GM18870 (cell line): ENCODE results near the gene CD86.
"Not testable (repeated sequence)": the region's sequence is repeated elsewhere in the genome, so short reads cannot be mapped to it uniquely, and the experiment has no call there.

Experiments
- ATAC-seq: cut with Tn5 transposase; IDR thresholded peaks from one replicate; pipeline ENCODE4 v1.9.1; 2021; ENCODE audit warnings: moderate library complexity; ENCODE audit not compliant: unreplicated experiment

The CD86 gene

DNA sequence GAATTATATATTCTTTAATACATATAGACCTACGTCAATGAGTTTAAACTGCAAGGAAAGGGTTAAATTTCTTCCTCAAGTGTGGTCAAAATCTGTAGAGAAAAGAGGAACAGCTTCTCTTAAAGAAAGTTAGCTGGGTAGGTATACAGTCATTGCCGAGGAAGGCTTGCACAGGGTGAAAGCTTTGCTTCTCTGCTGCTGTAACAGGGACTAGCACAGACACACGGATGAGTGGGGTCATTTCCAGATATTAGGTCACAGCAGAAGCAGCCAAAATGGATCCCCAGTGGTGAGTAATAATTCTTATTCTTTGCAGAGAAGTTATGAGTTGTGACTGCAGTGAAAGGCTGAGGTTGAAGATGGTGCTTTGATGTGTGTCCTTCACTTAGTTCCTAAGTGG, at the start of gene CD86:
TSS of gene CD86 (plus strand) at position 148 of the 400 bp plus-strand sequence. CDS start at position 276, 128 bp downstream.
- ATAC-seq: peak; percentile 95

DNA sequence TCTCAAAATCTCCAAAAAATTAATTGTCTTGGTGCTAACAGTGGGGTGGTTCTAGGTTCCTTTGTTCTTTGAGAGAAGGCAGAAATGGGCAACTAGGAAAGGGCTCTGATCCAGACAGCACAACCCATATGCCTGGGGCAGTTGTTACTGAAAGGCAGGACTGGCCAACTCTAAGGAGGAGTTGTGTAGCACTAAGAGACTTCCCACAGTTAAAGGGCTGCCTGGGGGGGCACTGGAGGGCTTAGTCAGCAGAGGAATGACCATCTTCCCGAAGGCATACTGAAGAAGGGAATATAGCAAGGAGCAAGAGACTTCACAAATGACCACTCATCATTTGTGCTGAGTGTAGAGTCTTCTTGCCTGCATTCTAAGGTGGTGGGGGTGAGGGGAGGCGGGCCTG, 48.9 kb upstream of the CD86 start:
- no peak for ATAC-seq

DNA sequence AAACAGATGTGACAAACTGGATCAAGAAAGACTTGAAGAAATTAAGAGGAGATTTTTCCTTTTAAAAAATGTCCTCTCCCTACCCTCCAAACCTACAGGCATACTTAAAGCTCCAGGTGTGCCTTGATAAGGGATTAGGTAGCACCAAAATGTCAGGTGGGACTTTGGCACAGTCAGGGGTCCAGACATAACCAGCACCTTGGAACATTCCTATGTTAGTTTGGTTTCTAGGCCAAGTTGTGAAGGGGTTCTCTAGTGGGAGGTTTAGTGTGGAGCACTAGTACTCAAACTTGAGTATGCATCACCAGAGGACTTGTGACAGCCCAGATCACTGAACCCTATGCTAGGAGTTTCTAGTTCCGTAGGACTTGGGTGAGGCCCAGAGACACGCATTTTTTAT, 47.0 kb upstream of the CD86 start:
- no peak for ATAC-seq

- ATAC-seq: no peak
Observed at GRCh38 chr3:122010506-122010905, 44.7 kb upstream of the CD86 start.

GRCh38 chr3:122011396-122011795, 43.8 kb upstream of the CD86 start:
- no peak for ATAC-seq

GRCh38 chr3:122012821-122013220, 42.3 kb upstream of the CD86 start:
- no peak for ATAC-seq

DNA sequence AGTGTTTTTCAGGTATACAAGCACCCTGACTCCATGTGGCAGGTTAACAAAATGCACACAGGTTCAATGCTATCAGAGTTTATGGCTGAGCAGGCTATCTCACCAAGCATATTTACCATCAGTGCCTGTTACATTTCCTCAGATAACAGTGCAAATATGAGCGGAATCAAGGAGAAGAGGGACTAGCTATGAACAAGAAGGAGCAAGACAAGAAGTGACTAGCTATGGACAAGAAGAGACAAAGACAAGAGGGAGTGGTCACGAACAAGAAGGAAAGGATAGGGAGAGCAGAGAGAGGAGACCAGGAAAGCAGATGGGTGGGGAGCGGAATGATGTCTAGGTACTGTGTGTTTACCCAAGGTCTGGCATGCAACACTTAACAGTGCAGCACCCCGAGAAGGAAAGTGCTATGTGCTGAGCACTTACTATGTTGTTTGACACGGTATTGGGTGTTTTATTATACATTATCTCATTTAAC, 41.7 kb upstream of the CD86 start:
- ATAC-seq: no peak

GRCh38 chr3:122014741-122015140, 40.4 kb upstream of the CD86 start:
- ATAC-seq: peak; percentile 86

DNA sequence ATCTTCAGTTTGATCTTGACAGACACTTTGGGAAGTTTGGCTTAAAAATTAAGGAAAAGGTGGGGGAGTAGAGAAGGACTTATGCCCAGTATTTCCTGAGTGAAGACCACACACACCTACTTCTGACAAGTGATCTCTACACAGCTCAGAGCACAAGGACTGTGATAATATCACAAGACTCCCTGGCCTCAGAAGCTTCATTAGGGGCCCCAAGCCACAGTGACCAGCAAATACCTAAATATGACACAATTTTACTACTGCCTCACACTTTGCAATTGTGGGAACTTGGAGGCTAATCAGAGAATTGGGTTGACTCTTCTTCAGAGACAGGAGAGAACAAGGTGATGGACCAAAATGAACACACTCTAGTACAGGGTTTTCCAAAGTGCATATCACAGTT, 35.7 kb upstream of the CD86 start:
- no peak for ATAC-seq

GRCh38 chr3:122021037-122021436, 34.1 kb upstream of the CD86 start:
- no peak for ATAC-seq

GRCh38 chr3:122021811-122022401, 33.3 kb upstream of the CD86 start, which contains the start of gene ILDR1:
Gene ILDR1, minus strand, starts transcription at chr3:122022247. Its CDS starts 170 bp downstream, at chr3:122022077.
- ATAC-seq: no peak

DNA sequence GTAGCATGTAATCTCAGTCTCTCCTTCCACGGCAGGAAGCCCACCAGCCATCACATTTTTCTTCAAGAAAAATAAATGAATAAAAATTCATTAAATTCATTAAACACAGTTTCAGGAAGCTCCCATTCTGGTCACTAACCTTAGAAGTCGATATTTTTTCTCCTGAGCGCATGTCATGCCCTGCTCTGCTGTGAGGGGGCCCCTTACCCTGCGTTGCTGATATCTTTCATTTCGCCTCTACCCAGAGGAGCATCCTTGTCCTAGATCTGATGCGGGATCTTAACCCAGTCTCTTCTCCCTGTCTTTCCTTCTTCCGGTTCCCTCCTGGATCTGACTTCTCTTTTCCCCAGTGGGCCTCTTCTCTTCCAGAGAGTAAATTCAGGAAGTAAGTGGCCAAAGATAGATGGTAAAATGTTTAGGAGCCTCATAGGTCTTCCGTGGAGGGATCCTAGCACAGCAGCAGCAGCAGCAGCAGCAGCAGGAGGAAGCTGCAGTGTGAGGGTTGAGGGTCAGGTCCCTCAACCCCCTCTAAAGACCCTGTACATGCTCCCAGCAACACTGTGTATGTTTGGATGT, 31.7 kb upstream of the CD86 start:
- ATAC-seq: no peak

DNA sequence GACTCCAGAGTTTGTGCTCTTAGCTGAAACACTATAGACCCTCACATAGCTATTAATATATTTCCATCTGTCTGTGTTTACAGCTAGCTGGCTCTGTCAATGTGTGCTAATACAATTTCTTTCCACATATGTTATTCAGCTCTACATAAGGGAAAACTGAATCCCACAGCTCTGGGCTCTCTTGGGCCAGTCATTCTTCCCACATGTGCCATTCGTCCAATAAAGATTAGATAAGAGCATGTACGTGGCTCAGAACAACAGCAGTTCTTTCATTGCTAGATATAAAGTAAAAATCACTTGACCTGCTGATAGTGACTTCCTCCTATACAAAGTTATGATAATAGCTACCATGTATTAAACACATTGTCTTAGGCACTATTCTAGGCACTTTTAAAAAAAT, 30.4 kb upstream of the CD86 start:
- no peak for ATAC-seq

- ATAC-seq: peak; percentile 89
Observed at GRCh38 chr3:122025296-122025695, 29.9 kb upstream of the CD86 start.

- ATAC-seq: peak; percentile 51
Observed at GRCh38 chr3:122030381-122031122, 24.6 kb upstream of the CD86 start.

- ATAC-seq: peak; percentile 46
Observed at GRCh38 chr3:122031123-122031468, 24.1 kb upstream of the CD86 start.

DNA sequence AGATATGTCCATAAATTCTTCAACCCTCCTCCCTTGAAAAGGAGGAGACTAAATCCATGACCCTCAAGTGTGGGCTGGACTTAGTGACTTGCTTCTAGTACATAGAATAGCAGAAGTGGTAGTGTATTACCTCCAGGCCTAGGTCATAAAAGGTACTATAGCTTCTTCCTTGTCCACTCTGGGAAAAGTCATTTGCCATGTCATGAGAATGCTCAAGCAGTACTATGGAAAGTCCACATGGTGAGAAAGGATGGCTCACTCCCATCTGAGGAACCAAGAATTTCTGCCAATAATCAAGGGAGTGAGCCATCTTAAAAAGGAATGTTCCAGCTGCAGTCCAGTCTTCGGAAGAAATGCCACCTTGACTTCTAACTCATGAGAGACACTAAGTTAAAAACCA, 22.6 kb upstream of the CD86 start:
- no peak for ATAC-seq

DNA sequence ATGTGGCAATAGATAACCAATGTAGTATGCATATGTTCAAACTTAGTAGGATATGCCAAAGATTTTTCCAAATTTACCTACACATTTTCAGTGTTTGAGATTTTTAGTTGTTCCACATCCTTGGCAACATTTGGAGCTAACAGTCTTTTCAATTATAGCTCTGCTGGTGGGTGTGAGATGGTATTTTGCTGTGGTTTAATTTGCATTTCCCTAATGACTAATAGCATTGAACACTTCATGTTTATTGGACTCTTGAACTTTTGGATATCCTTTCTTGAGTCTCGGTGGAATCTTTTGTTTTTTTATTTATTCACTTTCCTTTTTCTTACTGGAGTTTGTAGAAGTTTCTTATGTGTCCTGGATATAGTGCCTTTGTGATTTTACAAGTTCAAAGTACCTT, 22.1 kb upstream of the CD86 start:
- no peak for ATAC-seq

DNA sequence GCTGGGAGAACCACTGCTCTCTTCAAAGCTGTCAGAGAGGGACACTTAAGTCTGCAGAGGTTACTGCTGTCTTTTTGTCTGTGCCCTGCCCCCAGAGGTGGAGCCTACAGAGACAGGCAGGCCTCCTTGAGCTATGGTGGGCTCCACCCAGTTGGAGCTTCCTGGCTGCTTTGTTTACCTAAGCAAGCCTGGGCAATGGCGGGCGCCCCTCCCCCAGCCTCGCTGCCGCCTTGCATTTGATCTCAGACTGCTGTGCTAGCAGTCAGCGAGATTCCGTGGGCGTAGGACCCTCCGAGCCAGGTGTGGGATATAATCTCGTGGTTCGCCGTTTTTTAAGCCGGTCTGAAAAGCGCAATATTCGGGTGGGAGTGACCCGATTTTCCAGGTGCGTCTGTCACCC, 7.9 kb upstream of the CD86 start:
- ATAC-seq: not testable (repeated sequence)

DNA sequence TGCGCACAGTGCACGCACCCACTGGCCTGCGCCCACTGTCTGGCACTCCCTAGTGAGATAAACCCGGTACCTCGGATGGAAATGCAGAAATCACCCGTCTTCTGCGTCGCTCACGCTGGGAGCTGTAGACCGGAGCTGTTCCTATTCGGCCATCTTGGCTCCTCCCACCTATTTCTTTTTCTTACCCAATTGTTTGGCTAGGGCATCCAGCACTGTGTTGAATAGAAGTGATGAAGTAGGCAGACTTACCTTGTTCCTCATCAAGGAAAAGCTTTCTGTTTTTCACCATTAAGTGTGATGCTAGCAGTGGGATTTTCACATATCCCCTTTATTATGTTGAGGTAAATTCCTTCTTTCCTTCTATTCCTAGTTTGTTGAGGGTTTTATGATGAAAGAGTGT, 7.4 kb upstream of the CD86 start:
- not testable (repeated sequence) for ATAC-seq

DNA sequence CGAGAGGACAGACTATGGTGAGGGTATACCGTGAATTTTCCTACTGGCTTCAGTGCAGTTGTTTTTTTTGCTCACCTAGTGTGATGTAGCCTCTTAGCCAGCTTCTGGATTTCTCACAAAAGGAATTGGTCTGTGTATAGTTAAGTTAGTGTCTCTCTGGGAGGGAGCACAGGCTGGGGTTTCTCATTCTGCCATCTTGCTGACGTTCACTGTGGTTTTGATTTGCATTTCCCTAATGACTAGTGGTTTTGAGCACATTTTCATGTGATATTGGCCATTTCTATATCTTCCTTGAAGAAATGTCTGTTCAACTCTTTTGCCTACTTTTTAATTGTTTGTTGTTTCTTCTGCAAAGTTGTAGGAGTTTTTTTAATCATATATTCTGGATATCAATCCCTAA, 2.2 kb upstream of the CD86 start:
- no peak for ATAC-seq

DNA sequence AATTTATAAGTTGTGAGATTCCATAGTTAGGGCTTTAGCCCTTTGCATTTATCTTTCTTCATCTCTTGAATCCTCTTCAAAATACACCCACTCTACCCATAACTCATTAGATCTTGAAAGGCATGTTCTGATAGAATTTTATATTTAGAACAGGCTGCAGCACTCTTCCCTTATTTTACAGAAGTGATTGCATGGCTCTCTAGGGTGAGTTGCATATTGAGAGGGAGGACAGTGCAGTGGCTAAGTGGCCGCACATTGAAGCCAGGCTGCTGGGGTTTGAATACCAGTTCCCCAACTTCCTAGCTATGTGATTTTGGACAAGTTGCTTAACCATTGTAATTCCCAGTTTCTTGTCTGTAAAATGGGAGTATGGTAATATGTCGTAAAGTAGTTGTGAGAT, 2.5 kb downstream of the CD86 start:
- no peak for ATAC-seq
